Right lobe of liver (tissue), 4 donors: ENCODE measurements around the gene PLA2R1.

Source experiments
- POLR2A ChIP-seq: fragments of 450-650 bp; IDR thresholded peaks from one replicate; pipeline ENCODE4 v1.6.1; 2017; ENCODE audit warnings: antibody characterized with exemption, mild to moderate bottlenecking
- TF ChIP-seq, protein P1 (sequence below), 4 donors: fragments of 200-600 bp in 3 of 4; fragments of 450-650 bp in 1 of 4; IDR thresholded peaks; one replicate each; pipeline versions ENCODE4 v1.5.1 to v1.8.0; 2016 to 2022; ENCODE audit warnings: antibody characterized with exemption in 4 of 4, mild to moderate bottlenecking in 2 of 4
- donor health status: DM: no; HTN: no; CAD: no.
- donor health status: DM: no; HTN: no; CAD: no.
- donor health status: DM: no; HTN: yes; CAD: no.

DNA sequence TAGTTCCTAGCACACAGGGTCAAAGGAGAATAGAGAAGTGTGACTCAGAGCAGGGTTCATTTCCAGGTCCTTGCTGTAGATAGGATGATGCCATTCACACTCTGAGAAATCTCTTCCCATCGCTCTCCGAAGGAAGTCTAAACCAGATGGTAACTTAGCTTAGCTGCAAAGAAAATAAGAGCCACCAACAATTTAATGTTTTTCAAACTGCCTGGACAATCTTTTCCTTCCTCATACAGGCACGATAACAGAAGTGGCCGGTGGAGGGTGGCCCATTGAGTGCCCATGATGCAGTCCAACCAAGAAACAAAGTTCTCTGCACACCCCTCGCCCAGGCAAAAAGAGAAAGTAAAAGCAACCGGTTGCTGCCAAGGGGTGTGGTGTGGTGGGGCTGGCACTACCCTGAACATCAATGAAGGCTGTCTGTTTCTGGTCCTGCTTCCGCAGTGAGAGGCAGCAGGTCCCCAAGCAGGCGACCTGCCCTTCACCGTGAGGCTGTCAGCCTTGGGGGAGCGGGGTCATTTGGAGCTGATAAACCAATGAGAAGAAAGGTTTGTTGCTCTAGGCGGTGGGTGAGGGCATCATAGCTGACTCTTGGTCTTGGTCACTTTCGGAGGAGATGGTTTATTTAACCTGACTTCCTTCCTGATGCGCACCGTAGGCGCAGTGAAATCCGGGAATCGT, 158.8 kb downstream of the PLA2R1 start:
- TF ChIP-seq, protein P1, sequence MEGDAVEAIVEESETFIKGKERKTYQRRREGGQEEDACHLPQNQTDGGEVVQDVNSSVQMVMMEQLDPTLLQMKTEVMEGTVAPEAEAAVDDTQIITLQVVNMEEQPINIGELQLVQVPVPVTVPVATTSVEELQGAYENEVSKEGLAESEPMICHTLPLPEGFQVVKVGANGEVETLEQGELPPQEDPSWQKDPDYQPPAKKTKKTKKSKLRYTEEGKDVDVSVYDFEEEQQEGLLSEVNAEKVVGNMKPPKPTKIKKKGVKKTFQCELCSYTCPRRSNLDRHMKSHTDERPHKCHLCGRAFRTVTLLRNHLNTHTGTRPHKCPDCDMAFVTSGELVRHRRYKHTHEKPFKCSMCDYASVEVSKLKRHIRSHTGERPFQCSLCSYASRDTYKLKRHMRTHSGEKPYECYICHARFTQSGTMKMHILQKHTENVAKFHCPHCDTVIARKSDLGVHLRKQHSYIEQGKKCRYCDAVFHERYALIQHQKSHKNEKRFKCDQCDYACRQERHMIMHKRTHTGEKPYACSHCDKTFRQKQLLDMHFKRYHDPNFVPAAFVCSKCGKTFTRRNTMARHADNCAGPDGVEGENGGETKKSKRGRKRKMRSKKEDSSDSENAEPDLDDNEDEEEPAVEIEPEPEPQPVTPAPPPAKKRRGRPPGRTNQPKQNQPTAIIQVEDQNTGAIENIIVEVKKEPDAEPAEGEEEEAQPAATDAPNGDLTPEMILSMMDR (IDR thresholded peaks at IDR 0.05), result no peak
- TF ChIP-seq POLR2A, result no peak
